Mucosa of gallbladder (tissue), 1 donor: ENCODE results near the gene AP5Z1. TPM values are rescaled to one million over a fixed set of nuclear protein-coding genes. Genes with fewer than 3 reads are reported as not detected.
"Not testable (repeated sequence)": the region's sequence is repeated elsewhere in the genome, so short reads cannot be mapped to it uniquely, and the experiment has no call there.

Source experiments
- DNase-seq: peaks from one replicate; pipeline ENCODE4 v3.0.0-alpha.2; 2020; ENCODE audit warnings: low spot score
- total RNA-seq: library from RNA; stranded (reverse); gene quantifications from one replicate; pipeline ENCODE4 v1.2.1, GENCODE V29; 2021
- donor health status: DM: no; HTN: no; CAD: no.

AP5Z1 gene
- total RNA-seq, 1 donor from 2014 or later = 45.0 TPM

GRCh38 chr7:4802577-4802976 lies 27.2 kb downstream of the AP5Z1 start:
- DNase-seq = not testable (repeated sequence)

- DNase-seq = no peak
Measured at GRCh38 chr7:4803397-4804241, 28.2 kb downstream of the AP5Z1 start.

GRCh38 chr7:4805110-4805983 lies 29.9 kb downstream of the AP5Z1 start:
- no peak for DNase-seq

GRCh38 chr7:4805984-4806300 lies 30.5 kb downstream of the AP5Z1 start:
- DNase-seq = no peak

- DNase-seq = no peak
Measured at GRCh38 chr7:4806983-4807597, 31.7 kb downstream of the AP5Z1 start.

- DNase-seq = no peak
Measured at GRCh38 chr7:4807598-4808016, 32.2 kb downstream of the AP5Z1 start.

GRCh38 chr7:4808026-4808425 lies 32.6 kb downstream of the AP5Z1 start:
- no peak for DNase-seq

GRCh38 chr7:4808565-4808964 lies 33.1 kb downstream of the AP5Z1 start:
- no peak for DNase-seq

- DNase-seq = no peak
Measured at GRCh38 chr7:4809091-4809591, 33.7 kb downstream of the AP5Z1 start.

- DNase-seq = no peak
Measured at GRCh38 chr7:4809666-4810065, 34.2 kb downstream of the AP5Z1 start.

GRCh38 chr7:4814433-4814832 lies 39.0 kb downstream of the AP5Z1 start:
- no peak for DNase-seq

GRCh38 chr7:4815121-4815520 lies 39.7 kb downstream of the AP5Z1 start:
- DNase-seq = no peak

GRCh38 chr7:4815609-4816418 lies 40.4 kb downstream of the AP5Z1 start:
- DNase-seq = no peak

GRCh38 chr7:4816419-4817080 lies 41.1 kb downstream of the AP5Z1 start:
- DNase-seq = no peak

- DNase-seq = no peak
Measured at GRCh38 chr7:4817178-4817901, 41.9 kb downstream of the AP5Z1 start.

GRCh38 chr7:4818000-4818794 lies 42.8 kb downstream of the AP5Z1 start:
- DNase-seq = no peak

GRCh38 chr7:4819560-4820404 lies 44.4 kb downstream of the AP5Z1 start:
- no peak for DNase-seq

- no peak for DNase-seq
Measured at GRCh38 chr7:4820405-4820966, 45.1 kb downstream of the AP5Z1 start.
